ENCODE measurements around the gene STRADA.

STRADA gene

GRCh38 chr17:63686138-63686685, 55.4 kb downstream of the STRADA start:
- DNase-seq (ENCODE audit: low read depth in 2 of 2) = no peak

DNA sequence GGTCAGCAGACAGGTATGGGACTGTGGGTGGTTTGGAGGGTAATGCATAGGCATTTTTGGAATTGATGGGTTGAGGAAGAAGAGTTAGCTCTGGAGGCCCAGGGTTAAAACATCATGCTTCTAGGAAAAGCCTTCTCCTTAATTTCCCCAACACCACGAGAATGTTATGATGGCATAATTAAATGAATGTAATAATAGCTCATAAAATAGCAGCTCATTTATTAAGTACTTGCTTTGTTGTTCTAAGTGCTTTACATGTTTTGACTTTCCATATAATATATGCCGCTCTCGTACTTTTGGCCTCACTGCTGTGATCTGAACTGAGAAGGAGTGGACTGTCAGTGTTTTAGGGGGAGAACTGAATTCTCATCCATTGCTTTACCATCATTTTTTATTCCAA, 56.0 kb downstream of the STRADA start:
- DNase-seq (ENCODE audit: low read depth in 2 of 2) = no peak

DNA sequence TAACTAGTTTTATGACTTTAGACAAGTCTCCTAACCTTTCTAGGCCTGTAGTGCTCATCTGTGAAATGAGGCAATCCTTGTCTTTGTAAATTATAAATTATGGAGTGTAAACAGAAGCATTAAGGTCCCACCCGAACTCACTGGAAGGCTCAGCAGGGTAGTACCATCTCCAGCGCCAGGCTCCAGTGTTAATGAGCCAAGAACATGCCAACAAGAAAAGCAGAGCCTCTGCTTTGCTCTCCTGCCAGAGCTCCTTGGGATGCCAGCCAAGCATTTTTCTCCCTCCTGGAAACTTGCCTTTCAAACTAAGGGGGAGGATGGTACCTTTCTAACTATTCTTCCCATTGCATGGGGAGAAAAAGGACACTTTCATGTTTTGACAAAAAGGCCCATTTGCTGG, 56.6 kb downstream of the STRADA start:
- no peak for DNase-seq (ENCODE audit: low read depth in 2 of 2)

GRCh38 chr17:63682981-63683380, 58.6 kb downstream of the STRADA start:
- no peak for DNase-seq (ENCODE audit: low read depth in 2 of 2)

DNA sequence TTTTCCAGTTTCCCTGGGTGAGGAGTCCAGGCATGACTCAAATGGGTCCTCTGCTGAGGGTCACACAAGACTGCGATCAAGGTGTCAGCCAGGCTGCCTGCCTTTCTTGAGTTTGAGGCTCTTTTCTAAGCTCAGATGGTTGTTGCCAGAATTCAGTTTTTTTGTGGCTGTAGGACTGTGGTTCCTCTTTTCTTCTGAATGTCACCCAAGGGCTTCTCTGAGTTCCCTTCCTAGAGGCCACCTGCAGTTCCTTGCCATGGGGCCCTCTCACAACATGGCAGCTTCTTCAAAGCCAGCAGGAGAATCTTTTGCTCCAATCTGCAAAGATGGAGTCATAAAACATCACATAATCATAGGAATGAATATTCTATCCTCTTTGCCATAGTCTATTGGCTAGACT, 59.2 kb downstream of the STRADA start:
- no peak for DNase-seq (ENCODE audit: low read depth in 2 of 2)

DNA sequence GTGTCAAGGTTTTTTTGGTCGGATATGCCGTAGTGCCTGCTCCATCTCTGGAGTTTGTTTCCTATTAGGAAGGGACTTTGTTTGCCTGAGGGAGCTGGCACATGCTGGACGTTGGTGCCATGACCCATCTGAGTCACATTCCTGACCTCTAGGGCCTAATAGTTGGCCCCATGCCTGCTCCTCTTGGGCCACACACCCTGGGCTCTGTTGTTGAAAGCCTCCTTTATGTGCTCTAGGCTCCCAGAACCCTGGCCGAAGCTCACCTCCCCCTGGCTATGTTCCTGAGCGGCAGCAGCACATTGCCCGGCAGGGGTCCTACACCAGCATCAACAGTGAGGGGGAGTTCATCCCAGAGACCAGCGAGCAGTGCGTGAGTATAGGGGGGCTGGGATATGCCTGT, 60.1 kb downstream of the STRADA start:
- no peak for DNase-seq (ENCODE audit: low read depth in 2 of 2)

DNA sequence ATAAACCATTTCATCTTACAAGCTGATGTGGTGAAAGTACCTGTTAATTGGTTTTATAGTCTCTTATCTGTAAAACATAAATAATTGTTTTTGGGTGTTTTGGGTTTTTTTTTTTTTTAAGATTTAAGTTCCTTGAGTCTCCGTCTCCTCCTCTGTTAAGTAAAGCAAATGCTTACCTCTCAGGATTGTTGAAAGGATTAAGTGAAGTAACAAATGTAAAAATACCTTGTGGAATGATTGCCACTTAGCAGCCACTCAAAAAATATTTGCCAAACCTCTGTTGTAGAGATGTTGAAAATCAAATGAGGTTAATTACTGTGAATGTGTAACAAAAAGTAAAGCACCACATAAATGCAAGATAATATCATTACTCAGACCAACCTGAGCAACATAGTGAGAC, 60.9 kb downstream of the STRADA start:
- DNase-seq (ENCODE audit: low read depth in 2 of 2) = no peak

- DNase-seq (ENCODE audit: low read depth in 2 of 2) = no peak
Observed at GRCh38 chr17:63679214-63679613, 62.4 kb downstream of the STRADA start.

GRCh38 chr17:63676584-63676983, 65.0 kb downstream of the STRADA start:
- DNase-seq (ENCODE audit: low read depth in 2 of 2) = no peak

DNA sequence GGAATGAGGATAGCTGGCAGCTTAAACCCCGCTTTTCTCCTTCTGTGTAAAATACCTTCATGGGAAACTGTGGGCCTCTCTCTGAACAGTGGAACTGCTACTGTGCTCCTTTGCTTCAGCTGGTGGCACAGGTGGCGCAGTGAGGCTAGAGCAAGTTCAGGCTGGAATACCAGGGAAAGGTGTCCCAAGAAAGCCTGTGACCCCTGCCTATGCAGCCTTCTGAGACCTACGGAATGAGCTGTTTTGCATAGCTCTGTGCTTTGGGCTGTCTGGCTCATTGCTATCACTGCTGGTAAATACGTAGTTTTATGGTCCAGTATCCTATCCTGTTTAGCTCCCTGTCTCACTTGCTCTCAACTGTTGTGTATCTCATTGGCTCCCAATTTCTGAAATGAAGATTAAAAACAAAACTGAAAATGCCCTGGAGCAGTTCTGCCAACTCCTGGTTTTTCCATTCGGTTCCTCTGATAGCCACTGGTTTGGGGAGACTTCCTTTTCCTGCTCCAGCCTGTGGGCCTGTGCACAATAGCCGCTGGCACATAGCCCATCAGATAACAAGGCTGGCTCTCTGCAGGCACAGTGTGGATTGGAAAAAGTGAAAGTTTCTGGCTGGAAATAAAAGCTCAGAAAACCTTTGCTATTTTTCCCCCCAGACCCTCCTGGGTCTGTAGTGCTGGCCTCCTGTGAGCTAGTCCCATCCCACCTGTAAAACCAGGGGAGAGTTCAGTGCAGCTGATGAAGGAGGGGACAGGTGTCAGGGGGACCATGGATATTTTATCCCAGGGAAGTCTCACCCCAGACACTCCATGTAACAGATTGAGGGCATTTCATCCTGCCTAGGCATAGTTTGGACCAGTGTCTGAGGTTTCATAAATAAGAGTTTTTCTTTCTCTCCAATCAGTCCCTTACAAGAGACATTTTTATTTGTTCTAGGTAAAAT, 65.7 kb downstream of the STRADA start:
- no peak for DNase-seq (ENCODE audit: low read depth in 2 of 2)

- DNase-seq (ENCODE audit: low read depth in 2 of 2) = no peak
Observed at GRCh38 chr17:63675231-63675606, 66.4 kb downstream of the STRADA start.

GRCh38 chr17:63672856-63673255, 68.7 kb downstream of the STRADA start:
- no peak for DNase-seq (ENCODE audit: low read depth in 2 of 2)

DNA sequence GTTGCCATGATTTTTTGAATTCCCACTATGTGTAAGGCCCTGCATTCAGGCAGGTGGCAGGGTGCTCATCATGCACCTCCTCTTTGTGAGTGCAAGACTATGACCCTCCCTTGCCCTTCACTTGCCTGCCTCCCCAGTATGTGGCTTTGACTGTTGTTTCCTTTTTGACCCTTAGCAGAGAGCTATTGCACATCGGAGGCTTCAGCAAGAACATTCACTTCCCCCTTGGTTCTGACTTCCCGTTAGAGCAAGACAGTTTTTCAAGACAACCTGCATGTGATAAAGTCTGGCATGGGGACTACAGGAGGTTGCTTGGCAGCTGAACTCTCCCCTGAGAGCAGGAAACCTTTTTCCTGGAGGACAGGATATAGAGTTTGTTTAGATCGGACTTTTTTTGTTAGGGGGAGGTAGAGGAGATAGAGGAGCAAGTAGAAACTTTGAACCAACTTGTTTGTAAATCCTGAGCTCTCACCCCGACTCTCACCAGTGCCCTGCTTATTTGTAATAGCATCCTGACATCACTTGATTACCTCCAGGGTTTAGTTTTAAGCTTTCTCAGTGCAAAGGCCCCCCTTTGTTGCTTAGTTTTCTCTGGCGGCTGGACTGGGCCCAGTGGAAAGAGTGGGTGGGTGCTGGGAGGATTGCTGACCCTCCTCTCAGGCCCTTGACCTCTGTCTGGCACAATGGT, 75.9 kb downstream of the STRADA start:
- no peak for DNase-seq (ENCODE audit: low read depth in 2 of 2)

DNA sequence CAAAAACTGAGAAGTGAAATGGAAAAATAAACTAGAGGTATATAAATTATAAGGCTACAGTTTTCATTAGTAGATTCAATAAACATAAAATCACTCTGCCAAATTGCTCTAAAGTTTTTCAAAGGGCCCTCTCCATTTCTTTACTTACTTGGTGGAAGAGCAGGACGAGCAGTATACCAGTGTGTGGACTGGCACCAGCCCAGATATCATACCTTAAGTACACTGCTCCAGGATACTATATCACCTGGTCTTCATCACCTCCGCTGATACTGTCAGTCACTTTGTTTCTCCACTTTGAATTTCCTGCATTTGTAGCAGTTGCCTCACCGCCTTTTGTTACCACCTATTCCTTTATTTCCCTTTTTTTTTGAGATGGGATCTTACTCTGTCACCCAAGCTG, 81.7 kb downstream of the STRADA start:
- DNase-seq (ENCODE audit: low read depth in 2 of 2) = no peak

DNA sequence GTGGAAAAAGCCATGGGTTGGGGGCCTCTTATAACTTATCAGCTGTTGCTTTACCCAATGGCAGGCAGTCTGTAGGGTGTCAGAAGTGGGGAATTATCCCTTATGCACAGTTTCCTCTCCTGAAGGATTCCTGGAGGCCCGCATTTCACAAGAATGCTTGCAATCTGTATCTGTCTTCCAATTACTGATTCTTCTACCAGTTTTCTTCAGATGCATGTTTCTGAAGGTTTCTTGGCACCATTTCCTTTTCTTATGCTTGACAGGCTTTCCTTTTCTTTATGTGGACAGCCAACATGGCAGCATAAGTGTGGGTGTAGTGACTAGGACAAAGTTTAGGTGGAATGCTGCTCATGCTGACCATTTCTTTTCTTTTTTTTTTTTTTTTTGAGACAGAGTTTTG, 83.2 kb downstream of the STRADA start:
- no peak for DNase-seq (ENCODE audit: low read depth in 2 of 2)

DNA sequence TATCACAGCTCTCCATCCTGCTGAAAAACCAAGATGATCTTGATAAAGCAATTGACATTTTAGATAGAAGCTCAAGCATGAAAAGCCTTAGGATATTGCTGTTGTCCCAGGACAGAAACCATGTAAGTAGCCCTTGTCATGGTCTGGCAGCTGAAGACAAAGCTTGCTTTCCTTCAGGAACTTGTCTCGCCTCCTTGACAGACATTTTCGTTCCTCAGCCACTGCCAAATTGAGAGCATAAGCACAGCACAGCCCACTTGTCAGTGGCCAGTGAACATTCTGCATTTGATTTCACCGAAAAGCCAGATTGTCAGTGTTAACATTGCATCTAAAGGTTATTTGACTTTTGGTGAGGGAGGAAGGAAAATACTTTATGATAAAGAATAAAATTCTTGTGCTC, 83.8 kb downstream of the STRADA start:
- no peak for DNase-seq (ENCODE audit: low read depth in 2 of 2)

DNA sequence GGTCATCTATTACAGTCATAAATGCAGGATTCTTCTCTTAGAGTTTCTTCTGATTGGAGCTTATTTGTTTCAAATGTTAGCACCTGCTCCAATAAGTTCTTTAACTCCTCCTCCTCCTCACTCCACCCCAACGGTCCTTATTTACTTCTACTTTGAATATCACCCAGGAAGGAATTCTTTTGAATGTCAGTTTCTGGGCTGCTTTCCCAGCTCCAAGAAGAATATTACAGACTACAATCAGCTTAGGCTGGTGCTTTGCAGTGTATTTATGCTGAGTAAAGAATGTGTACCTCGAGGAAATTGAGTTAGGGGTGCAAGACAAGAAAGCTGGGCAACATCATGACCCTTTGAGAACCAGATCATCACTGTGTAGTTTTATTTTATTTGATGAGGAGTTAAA, 88.5 kb downstream of the STRADA start:
- DNase-seq (ENCODE audit: low read depth in 2 of 2) = no peak
